GM19324 (cell line): ENCODE measurements around the gene GNA12.

Source experiments
- ATAC-seq: cut with Tn5 transposase; IDR thresholded peaks from one replicate; pipeline ENCODE4 v1.9.1; 2021; ENCODE audit warnings: mild to moderate bottlenecking, moderate library complexity; ENCODE audit not compliant: unreplicated experiment, low FRiP score

Gene GNA12

DNA sequence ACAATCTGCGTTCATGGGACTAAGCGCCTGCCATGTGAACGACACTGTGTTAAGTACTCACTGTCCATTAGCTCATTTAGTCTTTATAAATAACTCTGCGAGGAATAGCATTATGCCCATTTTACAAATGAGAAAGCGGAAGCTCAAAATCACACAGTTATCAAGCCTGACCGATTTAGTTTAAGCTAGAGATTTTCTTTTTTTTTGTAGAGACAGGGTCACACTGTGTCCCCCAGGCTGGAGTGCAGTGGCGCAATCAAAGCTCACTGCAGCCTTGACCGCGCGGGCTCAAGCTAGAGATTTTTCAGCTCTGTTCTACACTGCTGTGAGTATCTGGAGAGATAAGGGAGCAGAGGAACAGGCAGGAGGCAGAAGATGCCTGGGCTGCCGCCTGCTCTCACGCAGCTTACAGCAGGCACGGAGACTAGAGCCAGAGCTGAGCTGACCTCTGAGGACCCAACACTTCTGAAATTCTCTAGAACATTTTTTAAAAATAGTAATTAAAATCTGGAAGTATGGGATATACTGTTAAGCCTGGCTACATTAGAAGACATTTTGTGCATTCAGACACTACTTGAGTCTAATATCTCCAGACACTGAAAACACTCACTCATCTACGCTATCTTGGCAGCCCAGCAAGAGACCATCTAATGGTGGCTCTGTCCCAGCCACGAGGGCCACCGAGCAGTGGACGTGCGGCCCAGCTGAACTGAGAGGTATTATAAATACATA is 38.7 kb downstream of the GNA12 start:
- ATAC-seq: no peak

DNA sequence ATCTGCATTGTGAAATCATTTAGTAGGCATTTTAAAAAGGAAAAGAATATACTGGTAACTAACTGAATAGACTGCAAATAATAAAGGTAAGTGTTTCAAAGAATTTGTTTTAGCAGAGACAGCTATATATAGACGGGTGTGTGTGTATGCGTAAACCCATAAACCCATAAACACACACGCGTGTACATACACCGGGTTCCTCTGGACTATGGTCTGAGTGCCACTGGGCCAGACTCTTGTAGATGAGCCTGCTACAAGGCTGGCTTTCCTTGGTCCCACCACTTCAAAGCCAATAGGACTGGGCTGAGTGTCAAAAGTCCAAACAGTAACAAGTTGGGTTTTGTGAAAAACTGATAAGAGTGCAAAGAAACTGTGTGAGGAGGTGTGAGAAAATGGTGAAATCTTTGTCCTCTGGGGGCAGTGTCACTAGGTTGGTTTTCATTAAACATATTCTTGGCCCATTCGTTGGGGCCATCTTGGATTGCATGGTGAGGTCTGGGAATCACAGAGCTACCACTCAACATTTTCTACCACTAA is 39.8 kb downstream of the GNA12 start:
- no peak for ATAC-seq

DNA sequence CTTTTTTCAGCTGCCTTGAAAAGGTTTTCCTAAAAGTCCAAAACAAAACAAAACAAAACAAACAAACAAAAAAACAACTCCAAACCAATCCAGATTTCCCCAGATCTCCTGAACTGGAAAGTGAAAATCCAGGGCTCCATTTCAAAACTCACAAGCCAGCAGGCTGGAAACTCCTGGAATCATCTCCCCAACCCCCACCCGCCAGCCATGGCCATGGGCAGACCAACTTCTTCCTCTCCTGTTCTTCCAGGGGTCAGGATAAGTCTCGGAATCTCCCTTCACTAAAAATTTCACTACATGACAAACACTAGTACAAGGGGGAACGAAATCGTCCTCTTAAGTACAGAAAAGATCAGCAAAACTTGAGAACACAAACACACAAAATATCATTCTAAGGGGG is 40.4 kb downstream of the GNA12 start:
- ATAC-seq: no peak

DNA sequence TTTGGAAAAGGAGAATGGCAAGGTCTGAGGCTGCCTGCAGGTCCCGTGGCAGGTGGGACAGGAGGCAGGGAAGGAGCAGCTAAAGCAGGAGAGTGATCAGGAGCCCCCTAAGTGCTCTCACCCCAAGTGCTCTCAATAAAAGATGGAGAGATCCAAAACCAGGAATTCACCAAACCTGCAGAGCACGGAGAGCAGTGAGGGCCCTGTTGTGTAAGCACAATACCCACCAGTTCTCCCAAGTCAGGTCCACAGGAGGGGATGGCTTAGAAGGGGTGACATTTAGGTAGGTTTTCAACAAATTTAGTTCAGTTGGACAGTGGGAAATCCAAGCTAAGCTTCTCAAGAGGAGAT is 40.8 kb downstream of the GNA12 start:
- no peak for ATAC-seq

DNA sequence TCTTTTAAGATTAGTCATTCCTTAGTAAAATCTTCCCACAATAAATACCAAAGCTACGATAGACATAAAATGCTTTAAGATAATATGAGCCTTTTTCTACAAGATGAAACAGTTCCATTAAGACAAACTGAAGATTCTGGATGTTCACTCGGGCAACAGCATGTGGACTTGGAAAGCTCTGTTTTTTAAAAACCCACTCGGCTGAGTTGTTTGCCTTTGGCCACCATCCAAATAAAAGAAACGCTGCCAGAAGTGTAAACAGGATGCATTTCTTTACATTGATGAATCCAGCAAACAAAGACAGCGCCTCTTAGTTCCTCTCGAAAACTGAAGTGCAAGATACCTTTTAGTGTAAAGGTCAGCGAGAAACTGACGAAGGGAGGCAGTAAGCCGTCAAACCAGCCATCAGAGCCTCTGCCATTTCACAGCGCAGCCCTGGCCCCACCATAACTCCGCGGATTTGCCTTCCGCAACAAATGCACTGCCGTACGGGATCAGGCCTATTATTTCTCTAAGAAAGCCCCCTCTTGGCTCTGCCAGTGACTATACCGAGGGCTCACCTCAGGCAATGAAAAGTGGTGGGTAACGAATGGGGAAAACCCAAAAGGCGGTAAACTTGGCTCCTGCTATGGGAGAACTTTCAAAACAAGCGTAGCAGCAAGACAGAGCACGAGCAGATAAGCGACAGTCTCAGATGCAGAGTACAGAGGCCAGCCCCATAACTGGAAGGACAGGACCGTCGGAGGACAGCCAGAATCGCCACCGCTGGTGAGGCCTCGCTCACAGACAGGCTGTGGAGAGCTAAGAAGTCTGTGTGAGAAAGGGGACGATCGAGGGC is 41.4 kb downstream of the GNA12 start:
- ATAC-seq: no peak

DNA sequence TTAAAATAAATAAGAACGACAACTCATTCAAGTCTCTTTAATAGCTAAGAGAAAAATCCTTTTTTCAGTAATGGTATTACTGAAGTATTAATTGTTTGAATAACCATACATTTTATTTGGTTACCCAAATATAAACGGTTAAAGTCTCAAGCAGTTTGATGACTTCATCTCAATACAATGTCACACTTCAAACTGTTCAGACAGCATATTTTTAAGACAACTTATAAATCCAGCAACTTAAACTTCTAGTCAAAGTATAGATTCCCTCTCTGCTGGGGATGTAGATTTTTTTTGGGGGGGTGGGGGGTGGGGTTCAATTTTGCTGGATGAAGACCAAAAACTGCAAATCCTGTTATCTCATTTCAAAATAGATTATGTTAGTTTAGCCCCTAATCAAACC is 42.0 kb downstream of the GNA12 start:
- ATAC-seq: no peak

DNA sequence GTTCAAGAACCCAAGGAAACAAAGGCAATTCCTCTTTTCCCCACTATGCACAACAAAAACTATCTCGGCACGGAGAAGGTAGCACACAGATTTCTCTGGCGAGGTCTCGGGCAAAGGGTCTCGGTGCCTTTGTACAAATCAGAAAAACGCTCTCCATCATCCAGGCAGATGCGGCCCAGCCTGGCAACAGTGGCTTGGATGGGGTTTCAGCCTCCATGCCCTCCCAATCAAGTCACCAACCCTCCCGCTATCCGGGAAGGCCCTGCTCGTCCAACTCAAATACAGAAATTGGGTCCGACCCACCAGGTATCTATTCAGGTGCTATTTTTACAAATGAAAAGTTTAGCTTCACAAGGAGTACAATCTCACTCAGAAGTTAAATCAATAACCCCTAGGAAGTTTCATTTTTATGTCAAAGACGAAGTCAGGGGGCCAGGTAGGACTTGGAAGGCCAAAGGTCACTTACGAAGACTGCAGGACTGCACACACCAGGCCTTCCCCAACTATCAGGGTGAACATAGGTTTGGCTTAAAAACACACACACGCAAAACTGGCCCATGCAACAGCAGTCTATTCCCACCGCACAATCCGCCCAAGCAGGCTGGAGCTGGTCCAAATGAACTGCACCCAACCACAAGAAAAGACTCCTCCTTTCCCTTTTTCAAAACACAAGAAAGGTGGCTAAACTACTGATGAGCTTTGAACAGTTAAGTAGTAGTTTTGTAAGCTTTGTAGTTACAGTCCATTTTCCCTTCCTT is 43.0 kb downstream of the GNA12 start:
- ATAC-seq: no peak

DNA sequence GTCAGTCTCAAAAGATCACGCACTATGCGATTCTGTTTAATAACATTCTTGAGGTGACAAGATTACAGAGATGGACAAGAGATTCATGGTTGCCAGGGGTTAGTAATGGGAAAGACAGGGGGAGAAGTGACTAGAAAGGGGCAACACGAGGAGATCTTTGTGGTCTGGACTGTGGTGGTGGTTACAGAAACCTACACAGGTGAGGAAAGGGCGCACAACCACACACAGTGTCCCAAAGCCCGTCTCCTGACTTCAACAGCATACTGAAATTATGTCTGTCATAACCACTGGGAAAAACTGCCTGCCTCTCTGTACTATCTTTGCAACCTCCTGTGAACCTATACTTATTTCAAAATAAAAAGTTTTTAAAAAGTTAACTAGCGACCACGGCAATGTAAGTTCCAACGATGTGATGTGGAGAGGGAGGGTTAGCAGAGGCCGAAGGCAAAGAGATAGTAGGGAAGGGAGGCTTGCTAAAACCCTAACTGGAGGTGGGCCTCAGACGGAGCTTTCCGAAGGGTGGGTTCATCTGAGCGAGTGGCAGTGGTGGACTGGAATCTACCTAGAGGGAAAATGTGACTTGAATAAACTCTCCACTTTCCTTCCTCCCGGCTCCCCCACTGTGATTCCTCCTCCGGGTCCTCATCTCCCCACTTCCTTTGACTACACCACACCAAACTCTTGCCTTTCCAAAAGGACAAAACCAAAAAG is 43.7 kb downstream of the GNA12 start:
- no peak for ATAC-seq

DNA sequence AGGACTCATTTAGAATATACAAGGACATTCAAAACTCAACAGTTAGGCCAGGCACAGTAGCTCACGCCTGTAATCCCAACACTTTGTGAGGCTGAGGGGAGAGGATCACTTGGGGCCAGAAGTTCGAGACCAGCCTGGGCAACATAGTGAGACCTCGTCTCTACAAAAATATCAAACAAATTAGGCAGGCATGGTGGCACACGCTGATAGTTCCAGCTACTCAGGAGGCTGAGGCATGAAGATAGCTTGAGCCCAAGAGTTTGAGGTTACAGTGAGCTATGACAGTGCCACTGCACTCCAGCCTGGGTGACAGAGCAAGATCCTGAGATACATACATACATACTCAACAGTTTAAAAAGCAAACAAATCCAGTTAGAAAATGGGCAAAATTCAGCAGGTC is 44.9 kb downstream of the GNA12 start:
- no peak for ATAC-seq

DNA sequence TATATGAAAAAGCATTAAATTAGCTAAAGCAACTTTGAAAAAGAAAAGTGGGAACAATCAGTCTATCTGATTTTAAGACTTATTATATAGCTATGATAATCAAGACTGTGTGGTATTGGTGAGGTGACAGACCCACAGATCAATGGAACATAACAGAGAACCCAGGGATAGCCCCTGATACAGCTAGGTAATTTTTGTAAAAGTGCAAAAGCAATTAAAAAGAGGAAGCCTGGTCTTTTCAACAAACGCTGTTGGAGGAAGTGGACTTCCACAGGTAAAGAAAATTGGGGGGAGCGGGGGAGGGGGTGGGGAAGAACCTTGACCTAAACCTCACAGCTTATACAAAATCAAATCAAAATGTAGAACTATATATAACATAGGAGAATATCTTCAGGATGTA is 45.4 kb downstream of the GNA12 start:
- ATAC-seq: no peak

DNA sequence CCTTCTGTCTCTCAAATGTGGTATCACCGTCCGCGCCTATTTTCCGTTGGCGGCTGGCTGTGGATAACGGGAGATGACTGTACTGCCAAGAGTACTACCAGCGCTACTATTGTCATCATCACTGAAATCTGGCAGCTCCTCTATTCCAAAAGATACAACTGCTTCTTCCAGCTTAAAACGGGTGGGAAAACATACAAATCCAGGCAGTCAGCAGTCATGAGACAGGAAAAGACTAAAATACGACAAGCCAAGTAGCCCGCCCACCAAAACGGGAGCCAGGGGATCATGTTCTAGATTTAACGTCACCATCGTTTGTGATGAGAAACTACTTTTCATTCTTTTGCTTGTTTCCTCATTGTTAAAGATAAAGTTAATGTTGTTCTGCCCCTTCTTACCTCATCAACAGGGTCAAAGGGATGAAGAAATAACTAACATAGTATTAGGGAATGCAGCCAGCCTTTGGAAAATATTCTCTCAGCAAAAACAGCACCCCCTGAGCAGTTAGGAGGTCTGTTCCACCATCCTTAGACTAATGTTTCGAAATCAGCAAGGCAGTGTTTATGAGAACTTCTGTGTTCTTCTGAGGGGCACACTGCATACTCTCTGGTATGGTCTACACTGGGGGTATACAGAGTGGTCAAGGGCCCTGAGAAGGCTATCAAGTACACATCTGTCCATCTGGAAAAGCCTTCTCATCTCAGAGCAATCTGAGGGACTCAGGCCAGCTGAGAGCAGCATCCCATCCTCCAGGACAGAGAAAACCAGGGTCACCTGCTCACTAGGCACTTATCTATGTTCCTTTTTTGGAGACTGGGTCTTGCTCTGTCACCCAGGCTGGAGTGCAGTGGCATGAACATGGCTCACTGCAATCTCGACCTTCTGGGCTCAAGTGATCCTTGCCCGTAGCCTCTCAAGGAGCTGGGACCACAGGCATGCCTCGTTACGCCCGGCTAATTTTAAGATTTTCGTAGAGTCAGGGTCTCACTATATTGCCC is 47.5 kb downstream of the GNA12 start:
- ATAC-seq: no peak

DNA sequence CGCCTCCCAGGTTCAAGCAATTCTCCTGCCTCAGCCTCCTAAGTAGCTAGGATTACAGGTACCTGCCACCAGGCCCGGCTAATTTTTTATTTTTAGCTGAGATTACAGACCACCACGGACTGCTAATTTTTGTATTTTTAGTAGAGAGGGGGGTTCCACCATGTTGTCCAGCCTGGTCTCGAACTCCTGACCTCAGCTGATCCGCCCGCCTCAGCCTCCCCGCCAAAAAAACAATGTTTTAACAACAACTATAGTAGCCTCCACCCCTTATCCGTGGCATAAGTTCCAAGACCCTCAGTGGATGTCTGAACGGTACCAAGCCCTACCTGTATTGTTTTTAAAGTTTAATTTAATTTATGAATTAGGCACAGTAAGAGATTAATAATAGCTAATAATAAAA is 48.2 kb downstream of the GNA12 start:
- ATAC-seq: no peak

DNA sequence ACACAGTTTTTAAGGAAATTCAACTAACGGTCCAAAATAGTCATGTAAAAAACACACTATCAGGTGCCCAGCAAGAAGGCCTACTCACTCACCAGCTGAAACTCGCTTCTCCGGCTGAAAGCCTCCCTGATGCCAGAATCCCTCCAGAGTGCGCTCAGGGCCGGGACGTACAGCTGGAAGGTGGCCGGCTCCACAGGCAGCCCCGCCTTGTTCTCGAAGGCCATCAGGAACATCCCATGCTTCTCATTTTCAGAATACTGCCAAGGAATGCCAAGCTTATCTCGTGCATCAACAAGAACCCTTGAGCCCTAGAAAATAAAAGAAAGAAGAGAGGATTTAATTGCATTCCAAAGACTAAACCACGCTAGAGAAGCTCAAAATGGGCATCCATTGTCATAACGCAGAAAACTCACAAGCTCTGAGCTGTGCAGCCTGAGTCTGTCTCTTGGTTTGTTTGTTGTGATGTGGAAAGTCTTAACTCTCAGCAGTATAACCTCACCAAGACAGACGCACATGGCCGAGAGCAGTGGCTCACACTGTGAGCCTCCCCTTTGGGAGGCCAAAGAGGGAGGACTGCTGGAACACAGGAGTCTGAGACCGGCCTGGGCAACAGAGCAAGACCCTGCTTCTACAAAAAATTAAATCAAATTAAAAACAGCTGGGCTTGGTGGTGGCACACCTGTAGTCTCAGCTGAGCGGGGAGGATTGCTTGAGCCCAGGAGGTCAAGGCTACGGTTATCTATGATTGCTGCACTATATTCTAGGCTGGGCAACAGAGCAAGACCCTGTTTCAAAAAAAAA is 49.1 kb downstream of the GNA12 start:
- no peak for ATAC-seq

DNA sequence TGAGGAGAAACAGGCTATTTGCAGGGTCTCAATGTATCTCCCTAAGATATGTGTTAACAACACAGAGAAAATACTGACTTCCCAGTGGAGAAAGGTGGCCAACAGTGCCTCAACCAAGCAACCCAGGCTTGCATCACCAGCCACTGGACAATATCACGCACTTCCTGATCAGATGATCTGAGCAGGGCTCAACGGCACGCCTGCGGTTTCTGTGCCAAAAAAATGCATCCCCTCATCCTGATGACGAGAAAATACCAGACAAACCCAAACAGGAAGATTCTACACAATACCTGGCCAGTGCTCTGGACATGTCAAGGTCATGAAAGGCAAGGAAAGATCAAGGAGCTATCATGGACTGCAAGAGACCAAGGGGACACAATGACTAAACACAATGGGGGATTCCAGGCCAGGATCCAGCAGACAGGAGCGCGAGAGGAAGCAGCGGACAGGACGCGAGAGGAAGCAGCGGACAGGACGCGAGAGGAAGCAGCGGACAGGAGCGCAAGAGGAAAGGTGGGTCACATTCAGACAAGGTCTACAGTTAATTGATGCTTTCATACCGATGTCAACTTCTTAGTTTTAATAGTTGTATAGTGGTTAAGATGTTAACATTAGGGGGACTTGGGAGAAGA is 51.1 kb downstream of the GNA12 start:
- no peak for ATAC-seq

DNA sequence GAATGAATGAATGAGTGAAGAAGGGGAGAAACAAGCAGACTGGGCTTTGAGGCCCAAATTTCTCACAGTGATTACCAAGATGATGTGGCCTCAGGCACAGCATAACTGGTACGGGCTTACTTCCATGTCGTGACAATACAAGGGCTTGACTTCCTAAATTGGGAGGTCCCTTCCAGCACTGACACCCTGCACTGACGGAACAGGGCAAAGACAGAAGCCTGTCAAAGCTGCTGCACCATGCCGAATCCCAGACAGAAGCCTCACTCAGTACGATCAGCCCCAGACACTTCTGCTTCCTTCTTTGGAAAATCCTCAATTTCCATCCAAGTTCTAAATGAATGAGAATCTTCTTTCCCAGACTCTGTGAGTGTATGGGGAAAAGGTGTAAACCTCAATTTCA is 51.9 kb downstream of the GNA12 start:
- ATAC-seq: no peak

DNA sequence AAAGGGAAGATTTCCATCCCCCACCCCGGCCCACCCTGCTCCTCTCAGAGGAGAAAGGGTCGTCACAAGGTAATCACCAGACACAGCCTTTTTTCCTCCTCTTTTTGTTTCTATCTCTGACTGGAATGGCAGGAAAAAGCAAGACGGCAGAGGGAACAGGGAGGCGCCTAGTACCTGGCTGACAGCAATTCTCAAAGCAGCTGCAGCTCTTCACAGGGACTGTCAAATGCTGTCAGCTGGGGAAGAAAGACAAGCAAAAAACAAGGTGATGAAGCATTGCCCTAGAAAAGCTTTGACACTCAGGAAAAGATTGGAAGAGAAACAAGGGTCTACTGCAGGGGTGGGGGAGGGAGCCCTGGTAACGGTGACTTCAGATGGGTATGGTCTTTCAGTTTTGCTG is 52.7 kb downstream of the GNA12 start:
- ATAC-seq: no peak

DNA sequence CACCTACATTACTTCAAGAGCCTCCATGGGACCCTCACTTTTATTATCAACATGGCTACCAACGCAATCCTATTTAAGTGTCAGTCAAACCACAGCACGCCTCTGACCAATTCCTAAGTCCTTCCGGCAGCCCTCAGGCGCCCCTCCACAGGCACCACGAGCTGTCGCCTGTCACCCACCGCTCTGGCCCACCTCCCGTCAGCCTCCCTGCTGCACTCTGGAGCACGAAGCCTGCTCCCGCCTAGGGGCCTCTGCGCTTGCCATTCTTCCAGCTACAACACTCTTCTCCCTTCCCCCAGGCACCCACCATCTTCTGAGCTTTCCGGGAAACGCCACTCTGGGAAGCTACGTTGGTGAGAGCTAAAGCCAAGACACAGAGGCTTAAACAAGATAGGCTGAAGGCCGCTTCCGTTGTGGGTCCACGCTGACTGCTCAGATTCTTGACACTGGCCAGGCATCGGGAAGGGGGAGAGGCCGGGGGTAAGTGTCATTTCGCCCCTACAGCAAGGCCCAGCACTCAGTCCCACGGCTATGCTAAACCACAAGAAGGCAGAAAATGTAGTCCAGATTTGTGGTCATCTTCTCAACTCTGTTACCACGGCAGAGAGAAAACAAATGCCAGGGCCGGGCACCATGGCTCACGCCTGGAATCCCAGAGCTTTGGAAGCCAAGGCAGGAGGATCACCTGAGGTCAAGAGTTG is 56.7 kb downstream of the GNA12 start:
- ATAC-seq: no peak
